GM19023 (cell line): Measurements from ENCODE around the gene ITGB4.
"Not testable (repeated sequence)": the region's sequence is repeated elsewhere in the genome, so short reads cannot be mapped to it uniquely, and the experiment has no call there.

Experiments
- ATAC-seq: cut with Tn5 transposase; IDR thresholded peaks from one replicate; pipeline ENCODE4 v1.9.1; 2021; ENCODE audit warnings: mild to moderate bottlenecking, moderate library complexity; ENCODE audit not compliant: unreplicated experiment

Gene ITGB4

GRCh38 chr17:75752405-75752709 is 31.1 kb downstream of the ITGB4 start:
- ATAC-seq, result no peak

DNA sequence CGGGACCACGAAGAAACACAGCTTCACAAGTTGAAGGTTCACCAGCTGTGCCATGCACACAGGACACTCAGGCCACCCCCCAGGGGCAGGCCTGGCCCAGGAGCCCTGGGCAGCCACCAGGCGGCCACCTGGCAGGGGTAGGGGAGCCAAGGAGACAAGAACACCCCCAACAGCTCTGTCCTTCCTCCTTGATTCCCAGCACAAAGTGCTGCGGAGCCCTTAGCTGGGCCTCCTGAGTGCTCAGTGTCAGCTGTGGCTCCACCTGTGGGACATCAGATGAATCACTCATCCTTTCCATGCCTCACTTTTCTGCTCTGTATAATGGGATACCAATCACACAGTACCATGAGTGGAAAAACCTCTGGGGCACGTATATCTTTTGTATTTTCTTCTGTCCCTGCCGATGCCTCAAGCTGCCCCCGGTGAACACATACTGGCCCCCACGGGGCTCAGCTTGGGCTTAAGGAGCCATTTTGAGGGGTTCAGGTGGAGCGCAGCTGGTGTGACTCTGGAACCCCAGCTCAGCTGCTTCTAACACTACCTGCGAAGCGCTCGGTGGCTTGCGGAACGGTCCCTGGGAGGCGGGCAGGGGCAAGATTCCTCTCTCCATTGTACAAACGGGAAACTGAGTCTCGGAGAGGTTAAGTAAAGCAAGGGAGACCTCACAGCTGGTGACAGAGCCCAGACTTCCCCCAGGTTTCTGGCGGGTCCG is 31.7 kb downstream of the ITGB4 start:
- no peak for ATAC-seq

GRCh38 chr17:75753514-75754377 is 32.5 kb downstream of the ITGB4 start:
- no peak for ATAC-seq

DNA sequence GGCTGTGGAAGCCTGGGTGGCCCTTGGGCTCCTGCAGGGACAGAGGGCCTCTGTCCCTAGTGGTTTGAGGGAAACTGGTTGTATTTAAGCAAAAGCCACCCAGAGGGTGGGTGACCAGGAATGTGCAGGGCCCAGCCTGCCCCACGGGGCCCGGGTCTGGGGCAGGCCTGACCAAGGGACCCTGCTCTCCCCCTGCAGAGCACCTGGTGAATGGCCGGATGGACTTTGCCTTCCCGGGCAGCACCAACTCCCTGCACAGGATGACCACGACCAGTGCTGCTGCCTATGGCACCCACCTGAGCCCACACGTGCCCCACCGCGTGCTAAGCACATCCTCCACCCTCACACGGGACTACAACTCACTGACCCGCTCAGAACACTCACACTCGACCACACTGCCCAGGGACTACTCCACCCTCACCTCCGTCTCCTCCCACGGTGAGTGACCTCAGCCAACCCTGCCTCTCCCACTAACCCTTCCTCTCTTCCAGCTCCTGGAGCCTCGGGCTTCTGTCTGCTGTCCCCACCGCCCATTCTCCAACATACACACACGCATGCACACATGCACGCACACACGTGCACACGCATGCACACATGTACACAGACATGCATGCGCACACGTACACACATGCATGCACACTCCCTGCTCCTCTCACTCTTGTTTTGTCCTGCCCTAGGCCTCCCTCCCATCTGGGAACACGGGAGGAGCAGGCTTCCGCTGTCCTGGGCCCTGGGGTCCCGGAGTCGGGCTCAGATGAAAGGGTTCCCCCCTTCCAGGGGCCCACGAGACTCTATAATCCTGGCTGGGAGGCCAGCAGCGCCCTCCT is 33.3 kb downstream of the ITGB4 start:
- no peak for ATAC-seq

- no peak for ATAC-seq
Observed at GRCh38 chr17:75755205-75755901, 34.1 kb downstream of the ITGB4 start.

DNA sequence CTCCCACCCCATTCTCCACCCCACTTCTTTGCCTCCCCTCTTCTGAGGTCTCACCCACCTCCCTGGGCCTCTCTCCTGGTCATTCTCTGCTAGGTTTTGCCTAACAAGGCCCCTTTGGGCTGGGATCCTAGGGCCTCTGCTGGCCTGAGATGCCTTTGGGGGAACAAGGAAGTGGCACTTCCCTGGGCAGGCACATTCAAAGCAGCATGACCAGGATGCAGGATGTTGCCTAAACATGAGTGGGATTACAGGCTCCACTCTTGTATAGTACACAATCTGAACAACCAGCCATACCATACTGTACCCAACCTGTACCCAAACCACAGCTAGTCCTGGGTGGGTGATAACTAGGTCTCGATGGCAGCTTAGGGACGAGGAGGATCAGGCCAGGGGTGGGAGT is 34.7 kb downstream of the ITGB4 start:
- no peak for ATAC-seq

DNA sequence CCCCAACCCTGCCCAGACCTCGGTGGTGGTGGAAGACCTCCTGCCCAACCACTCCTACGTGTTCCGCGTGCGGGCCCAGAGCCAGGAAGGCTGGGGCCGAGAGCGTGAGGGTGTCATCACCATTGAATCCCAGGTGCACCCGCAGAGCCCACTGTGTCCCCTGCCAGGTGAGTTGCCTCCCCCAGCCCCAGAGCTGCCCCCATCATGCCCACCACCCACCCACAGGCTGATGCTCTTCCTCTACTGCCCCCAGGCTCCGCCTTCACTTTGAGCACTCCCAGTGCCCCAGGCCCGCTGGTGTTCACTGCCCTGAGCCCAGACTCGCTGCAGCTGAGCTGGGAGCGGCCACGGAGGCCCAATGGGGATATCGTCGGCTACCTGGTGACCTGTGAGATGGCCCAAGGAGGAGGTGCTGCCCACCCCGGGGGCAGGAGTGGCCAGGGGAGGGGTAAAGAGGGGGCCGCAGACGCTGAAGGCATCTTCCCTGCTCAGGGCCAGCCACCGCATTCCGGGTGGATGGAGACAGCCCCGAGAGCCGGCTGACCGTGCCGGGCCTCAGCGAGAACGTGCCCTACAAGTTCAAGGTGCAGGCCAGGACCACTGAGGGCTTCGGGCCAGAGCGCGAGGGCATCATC is 35.3 kb downstream of the ITGB4 start:
- no peak for ATAC-seq

GRCh38 chr17:75757086-75757681 is 35.9 kb downstream of the ITGB4 start:
- no peak for ATAC-seq

GRCh38 chr17:75758131-75758905 is 37.1 kb downstream of the ITGB4 start:
- ATAC-seq, result no peak

GRCh38 chr17:75759457-75759856 is 38.2 kb downstream of the ITGB4 start:
- no peak for ATAC-seq

GRCh38 chr17:75759978-75760640 is 38.9 kb downstream of the ITGB4 start:
- not testable (repeated sequence) for ATAC-seq

- no peak for ATAC-seq
Observed at GRCh38 chr17:75762513-75763268, 41.4 kb downstream of the ITGB4 start.

GRCh38 chr17:75763269-75763607 is 42.0 kb downstream of the ITGB4 start:
- no peak for ATAC-seq

DNA sequence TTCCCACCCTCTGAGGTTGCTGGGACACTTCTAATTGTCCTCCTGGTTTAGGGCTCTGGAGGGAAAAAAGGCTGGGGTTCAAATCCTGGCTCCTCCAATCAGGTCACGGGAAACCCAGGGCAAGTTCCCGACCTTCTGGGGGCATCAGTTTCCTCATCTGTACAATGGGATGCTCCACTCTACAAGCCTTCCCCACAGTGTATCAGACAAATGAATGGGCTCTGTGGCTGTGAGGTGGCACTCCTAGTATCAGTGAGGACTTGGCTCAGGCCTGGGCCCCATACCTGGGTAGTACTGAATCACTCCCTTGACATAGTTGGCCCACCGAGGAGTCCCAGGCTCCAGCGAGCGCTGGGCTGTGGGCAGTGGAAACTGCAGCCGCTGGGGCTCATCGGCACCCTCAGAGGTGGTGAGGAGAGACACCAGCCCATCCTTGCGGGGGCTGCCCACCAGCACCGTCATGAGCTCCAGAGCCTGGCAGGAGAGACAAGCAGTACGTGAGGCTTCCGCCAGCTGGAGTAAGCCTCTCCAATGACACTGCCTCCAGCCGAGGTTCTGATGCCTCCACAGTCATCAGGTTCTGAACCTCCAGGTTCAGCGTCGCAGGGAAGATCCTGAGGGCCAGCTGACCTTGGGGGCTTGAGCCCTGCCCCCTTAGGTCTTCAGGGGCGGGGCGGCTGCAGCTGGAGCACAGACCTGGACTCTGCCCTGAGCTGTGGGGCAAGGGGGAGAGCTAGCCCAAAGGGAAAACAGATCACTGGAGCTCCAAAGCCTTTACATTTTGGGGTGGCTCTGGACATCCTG is 42.6 kb downstream of the ITGB4 start:
- ATAC-seq, result no peak

GRCh38 chr17:75764417-75764710 is 43.1 kb downstream of the ITGB4 start:
- ATAC-seq, result no peak

DNA sequence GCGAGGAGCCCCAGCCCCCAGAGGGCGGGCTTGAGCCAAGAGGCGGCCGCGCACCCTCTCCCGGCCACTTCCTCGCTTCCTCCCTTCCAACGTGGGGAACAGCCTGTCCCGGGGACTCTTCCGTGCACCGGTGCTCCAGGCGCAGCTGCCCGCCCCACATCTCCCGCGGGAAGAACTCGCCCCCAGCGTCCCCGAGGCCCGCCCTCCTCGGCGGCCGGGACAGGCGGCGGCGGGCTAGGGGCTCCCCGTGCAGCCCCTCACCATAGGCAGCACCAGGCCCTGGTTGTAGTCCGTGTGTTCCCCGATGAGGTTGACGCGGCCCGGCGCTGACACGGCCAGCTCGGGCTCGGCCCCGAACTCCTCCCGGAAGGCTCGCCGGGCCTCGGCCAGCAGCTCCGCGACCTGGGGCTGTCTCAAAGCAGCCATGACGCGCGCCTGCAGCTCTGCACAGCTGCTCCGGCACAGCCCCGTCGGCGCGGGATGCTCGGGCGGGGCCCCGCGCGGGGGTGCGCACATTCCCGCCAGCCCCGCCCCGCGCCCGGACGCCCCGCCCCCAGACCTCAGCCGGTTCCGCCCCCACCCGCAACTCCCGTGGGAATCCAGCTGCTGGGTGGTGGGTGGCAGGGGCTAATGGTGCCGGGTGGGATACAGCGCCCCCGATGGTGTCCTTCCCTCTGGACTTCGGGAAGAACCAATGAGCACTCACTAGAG is 43.6 kb downstream of the ITGB4 start, which contains the start of gene GALK1:
TSS of gene GALK1 (minus strand) at position 482 of the 711 bp plus-strand sequence. CDS start at position 426, 56 bp downstream.
- peak; percentile 70 for ATAC-seq

DNA sequence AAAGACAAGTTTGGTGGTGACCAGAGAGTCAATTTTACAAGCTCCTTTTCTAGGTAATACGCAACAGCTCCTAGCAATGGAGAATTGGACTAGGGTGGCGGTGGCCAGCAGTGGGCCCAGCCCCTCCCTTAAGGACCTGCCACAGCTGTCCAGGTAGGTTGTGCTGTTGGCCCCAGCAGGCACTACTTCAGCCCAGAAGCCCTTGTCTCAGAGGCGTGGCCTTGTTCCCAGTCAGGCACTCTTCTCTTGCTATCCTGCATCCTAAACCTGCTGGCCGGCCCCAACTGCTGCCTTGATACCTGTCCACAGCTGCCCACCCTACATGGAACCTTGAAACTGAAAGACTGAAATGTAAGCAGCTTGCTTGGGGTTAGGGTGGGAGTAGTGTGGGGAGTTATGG is 44.7 kb downstream of the ITGB4 start:
- no peak for ATAC-seq
